ENCODE data around the gene MCRS1. TPM values are rescaled to one million over a fixed set of nuclear protein-coding genes. Genes with fewer than 3 reads are reported as not detected.

The MCRS1 gene
- polyA plus RNA-seq, 1 donor = 59.6 TPM

- no peak for DNase-seq
Observed at GRCh38 chr12:49555631-49556390, 12.1 kb downstream of the MCRS1 start.

GRCh38 chr12:49554266-49554665 is 13.7 kb downstream of the MCRS1 start:
- DNase-seq = no peak

GRCh38 chr12:49553512-49554088 is 14.3 kb downstream of the MCRS1 start:
- DNase-seq = no peak

GRCh38 chr12:49552899-49553298 is 15.0 kb downstream of the MCRS1 start:
- DNase-seq = no peak

GRCh38 chr12:49552425-49552824 is 15.5 kb downstream of the MCRS1 start:
- no peak for DNase-seq

- no peak for DNase-seq
Observed at GRCh38 chr12:49552014-49552413, 15.9 kb downstream of the MCRS1 start.

GRCh38 chr12:49550693-49551252 is 17.2 kb downstream of the MCRS1 start:
- no peak for DNase-seq

- no peak for DNase-seq
Observed at GRCh38 chr12:49549735-49550692, 17.9 kb downstream of the MCRS1 start.

- DNase-seq = peak; percentile 64
Observed at GRCh38 chr12:49548822-49549648, 18.9 kb downstream of the MCRS1 start.

- no peak for DNase-seq
Observed at GRCh38 chr12:49548481-49548821, 19.5 kb downstream of the MCRS1 start.

GRCh38 chr12:49547090-49547690 is 20.8 kb downstream of the MCRS1 start:
- no peak for DNase-seq

- no peak for DNase-seq
Observed at GRCh38 chr12:49546481-49546880, 21.5 kb downstream of the MCRS1 start.

GRCh38 chr12:49545815-49546214 is 22.1 kb downstream of the MCRS1 start:
- DNase-seq = no peak

- DNase-seq = no peak
Observed at GRCh38 chr12:49543914-49544815, 23.8 kb downstream of the MCRS1 start.

GRCh38 chr12:49543221-49543913 is 24.6 kb downstream of the MCRS1 start:
- no peak for DNase-seq

- no peak for DNase-seq
Observed at GRCh38 chr12:49542592-49543160, 25.3 kb downstream of the MCRS1 start.

- DNase-seq = no peak
Observed at GRCh38 chr12:49541911-49542505, 25.9 kb downstream of the MCRS1 start.

- no peak for DNase-seq
Observed at GRCh38 chr12:49541140-49541861, 26.6 kb downstream of the MCRS1 start.

Data from hindlimb muscle (tissue), 1 donor.